Stimulated activated CD4-positive, alpha-beta T cell treated with anti-CD3 and anti-CD28 coated beads, Interleukin-2, amount 100 ng/mL, for 4 hours (primary cell): ENCODE measurements around the gene WARS2.
"Not testable (repeated sequence)": the region's sequence is repeated elsewhere in the genome, so short reads cannot be mapped to it uniquely, and the experiment has no call there.

Experiments
- DNase-seq: peaks from one replicate; pipeline ENCODE4 v3.0.0-alpha.2; 2020; ENCODE audit warnings: low read depth

The WARS2 gene

DNA sequence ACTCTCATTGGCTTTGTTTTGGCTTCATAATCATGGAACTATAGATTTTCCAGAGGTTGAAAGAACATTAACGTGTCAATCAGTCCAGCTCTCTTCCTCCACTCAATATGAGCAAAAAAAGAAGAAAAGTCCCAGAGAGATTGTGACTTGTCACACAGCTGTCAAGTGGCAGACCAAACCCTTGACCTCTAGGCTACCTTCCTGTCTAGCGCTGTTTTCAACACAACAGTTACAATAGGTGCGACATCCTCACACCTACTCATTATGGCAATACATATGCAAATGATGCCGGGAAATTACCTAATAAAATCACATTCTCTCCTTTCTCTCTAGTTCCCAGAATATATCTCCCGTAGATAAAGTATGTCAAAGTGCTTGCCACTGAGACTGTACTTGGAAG, 1.1 kb downstream of the WARS2 start:
- DNase-seq = peak; percentile 25

DNA sequence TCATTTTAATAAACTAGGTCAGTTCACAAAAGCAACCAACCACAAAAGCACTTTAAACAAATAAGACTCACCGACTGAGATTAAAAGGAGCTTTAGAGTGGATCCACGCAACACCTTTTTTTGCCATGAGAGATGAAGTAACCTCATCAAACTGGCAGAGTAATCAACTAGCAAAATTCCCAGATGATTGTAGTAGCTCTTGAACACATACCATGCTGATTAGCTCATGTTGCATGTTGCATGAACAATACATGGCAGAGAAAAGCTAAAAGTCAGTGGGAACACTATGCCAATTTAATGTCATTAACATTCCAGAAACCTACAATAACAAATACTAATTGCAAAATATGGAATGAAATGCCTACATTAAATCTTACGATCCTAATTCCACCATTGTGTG, 4.1 kb downstream of the WARS2 start:
- DNase-seq = no peak

- DNase-seq = no peak
These were observed 6.5 kb downstream of the WARS2 start for GRCh38 chr1:119133987-119134386.

DNA sequence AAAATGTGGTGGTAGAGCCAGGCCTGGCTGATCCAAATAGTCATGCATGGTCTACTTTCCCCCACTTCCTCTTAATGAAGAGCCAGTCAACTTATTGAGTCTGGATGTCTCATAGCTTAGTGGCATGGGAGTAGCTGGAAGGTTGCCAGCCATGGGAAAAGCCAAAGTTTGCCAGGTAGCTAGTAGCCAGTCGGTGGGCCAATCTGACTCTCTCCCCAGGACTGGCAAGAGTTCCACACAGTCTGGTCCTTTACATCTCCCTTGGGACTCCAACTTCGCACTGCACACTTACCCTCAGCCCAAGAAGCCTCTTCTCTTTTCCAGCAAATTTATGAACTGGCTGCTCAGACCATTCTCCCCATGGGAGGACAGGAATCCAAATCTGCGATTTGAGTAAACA, 8.3 kb downstream of the WARS2 start:
- no peak for DNase-seq

- DNase-seq = no peak
These were observed 14.6 kb downstream of the WARS2 start for GRCh38 chr1:119125874-119126273.

GRCh38 chr1:119124764-119125163, 15.7 kb downstream of the WARS2 start:
- no peak for DNase-seq

DNA sequence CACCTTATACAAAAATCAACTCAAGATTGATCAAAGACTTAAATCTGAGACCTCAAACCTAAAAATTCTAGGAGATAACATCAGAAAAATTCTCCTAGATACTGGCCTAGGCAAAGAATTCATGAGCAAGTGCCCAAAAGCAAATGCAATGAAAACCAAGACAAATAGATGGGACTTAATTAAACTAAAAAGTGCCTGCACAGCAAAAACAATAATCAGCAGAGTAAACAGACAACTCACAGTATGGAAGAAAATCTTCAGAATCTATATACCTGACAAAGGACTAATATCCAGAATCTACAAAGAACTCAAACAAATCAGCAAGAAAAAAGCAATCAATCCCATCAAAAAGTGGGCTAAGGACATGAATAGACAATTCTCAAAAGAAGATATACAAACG, 18.6 kb downstream of the WARS2 start:
- not testable (repeated sequence) for DNase-seq

DNA sequence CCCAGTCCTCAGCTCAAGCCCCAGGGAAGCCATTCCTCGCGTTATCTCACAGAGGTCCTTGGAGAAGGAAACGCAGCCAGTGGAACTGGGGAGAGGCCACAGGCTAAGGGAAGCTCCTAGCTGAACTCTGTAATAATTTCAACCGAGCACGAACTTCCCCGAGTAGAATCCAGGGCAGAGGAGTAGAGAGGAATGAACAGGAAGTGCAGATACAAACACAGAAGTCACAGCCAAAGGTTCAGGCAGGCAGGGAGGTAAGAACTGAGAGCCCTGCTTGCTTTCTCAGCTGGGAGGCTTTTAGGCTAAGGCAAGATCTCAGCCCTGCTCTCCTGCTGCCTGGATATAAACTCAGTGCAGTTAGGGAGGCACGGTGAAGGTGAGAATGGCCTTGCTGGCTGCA, 23.7 kb downstream of the WARS2 start:
- DNase-seq = no peak

DNA sequence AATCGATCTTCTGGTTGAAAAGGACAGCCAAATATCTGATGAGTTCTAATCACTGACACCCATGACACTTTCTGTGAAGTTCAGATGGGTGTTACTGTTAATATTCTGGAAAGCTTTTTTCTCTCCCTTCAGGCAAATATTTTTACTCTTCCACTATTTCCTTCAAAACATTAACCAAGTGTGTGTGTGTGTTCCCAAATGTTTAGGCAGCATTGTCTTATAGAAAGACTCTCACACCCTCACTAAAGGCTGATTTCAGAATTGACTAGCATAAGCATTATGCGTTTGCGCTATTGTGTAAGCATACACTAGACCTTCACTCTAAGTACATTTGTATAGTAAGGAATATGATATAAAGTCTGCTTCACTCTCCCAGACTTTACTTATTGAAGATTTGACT, 24.7 kb downstream of the WARS2 start:
- DNase-seq = no peak

DNA sequence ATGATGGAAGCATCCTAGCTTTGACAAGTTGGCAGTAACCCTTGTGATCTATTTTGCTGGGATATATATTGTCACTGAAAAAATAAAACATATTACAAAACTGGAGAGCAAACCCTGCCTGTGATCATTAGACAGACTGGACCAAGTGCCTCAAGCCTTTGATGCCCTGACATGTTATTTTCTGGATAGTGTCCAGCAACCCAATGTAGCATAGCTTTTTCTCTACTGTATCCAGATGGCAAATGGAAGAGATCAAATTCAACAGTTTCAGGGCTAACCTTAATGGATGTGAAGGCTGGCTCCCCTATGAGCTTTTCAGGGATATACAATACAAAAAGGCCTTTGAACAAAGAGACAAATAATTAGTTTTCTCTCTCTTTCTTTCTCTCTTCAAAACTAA, 25.1 kb downstream of the WARS2 start:
- DNase-seq = no peak

GRCh38 chr1:119114786-119115185, 25.7 kb downstream of the WARS2 start:
- DNase-seq = no peak

GRCh38 chr1:119112791-119113190, 27.7 kb downstream of the WARS2 start:
- DNase-seq = no peak

GRCh38 chr1:119112244-119112643, 28.2 kb downstream of the WARS2 start:
- no peak for DNase-seq

- no peak for DNase-seq
These were observed 31.5 kb downstream of the WARS2 start for GRCh38 chr1:119108988-119109387.

- no peak for DNase-seq
These were observed 36.7 kb downstream of the WARS2 start for GRCh38 chr1:119103764-119104163.

GRCh38 chr1:119102051-119102450, 38.4 kb downstream of the WARS2 start:
- no peak for DNase-seq

- no peak for DNase-seq
These were observed 38.9 kb downstream of the WARS2 start for GRCh38 chr1:119101563-119101962.

DNA sequence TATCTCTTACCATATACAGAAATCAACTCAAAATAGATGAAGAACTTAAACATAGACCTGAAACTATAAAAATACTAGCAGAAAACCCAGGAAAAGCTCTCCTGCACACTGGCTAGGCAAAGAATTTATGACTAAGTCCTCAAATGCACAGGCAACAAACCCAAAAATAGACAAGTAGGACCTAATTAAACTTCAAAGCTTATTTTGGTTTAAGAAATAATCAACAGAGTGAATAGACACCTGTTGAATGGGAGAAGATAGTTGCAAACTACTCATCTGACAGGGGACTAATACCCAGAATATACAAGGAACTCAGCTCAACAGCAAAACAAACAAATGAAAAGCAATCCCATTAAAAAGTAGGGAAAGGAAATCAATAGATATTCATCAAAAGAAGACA, 40.7 kb downstream of the WARS2 start:
- DNase-seq = no peak

- no peak for DNase-seq
These were observed 43.1 kb downstream of the WARS2 start for GRCh38 chr1:119097380-119097779.

GRCh38 chr1:119093721-119094120, 46.7 kb downstream of the WARS2 start:
- DNase-seq = no peak

- no peak for DNase-seq
These were observed 48.8 kb downstream of the WARS2 start for GRCh38 chr1:119091618-119092017.

DNA sequence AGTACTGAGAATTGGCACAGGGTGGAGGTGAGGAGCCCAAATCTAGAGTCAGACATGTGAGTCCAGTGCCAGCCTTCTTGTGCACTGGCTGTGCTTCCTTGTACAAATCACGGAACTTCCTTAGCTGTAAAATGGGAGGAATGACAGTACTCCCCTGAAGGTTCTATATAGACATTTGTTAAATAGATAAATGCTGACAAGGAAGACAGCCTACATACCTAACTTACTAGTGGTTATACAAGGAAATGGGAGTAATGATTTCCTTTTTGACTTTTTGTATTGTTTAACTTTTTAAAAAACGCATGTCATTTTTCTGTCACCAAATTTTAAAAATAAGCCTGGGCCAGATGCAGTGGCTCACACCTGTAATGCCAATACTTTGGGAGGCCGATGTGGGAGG, 50.2 kb downstream of the WARS2 start:
- no peak for DNase-seq

- no peak for DNase-seq
These were observed 53.6 kb downstream of the WARS2 start for GRCh38 chr1:119086830-119087229.

DNA sequence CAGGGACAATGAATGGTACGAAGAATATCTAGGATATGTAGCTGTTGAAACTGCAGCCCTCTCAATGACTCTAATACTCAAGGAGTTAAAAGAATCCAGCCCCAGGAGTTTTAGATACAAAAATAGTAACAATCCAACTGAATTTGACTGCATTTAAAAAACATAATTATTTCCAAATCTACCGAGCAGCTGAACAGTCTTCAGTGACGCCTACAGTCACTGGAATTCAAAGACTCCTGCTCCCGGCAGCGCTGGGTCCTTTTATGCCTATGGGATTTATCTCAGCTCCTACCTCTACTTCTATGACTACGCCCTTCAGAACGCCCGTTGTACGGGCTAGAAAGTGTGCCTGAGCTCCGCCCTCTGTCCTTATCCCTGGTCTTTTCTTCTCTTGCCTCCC, 55.7 kb downstream of the WARS2 start:
- DNase-seq = no peak

GRCh38 chr1:119083980-119084379, 56.5 kb downstream of the WARS2 start:
- no peak for DNase-seq
